Measurements from ENCODE around the gene HDLBP.

Gene HDLBP

GRCh38 chr2:241330616-241330981, 15.1 kb upstream of the HDLBP start:
- H3K4me3 ChIP-seq (ENCODE audit: low read length): no peak overlapping the region
- TF ChIP-seq CTCF (conservative IDR thresholded peaks at IDR 0.05; ENCODE audit: low read depth, low read length): no peak
- DNase-seq (ENCODE audit: low read depth): no peak

- no peak for TF ChIP-seq CTCF (conservative IDR thresholded peaks at IDR 0.05; ENCODE audit: low read depth, low read length)
- H3K4me3 ChIP-seq (ENCODE audit: low read length): no peak overlapping the region
- no peak for DNase-seq (ENCODE audit: low read depth)
Observed at GRCh38 chr2:241329669-241330615, 14.5 kb upstream of the HDLBP start.

- no peak for DNase-seq (ENCODE audit: low read depth)
- no peak overlapping the region for H3K4me3 ChIP-seq (ENCODE audit: low read length)
- TF ChIP-seq CTCF (conservative IDR thresholded peaks at IDR 0.05; ENCODE audit: low read depth, low read length): no peak
Observed at GRCh38 chr2:241325257-241325656, 9.8 kb upstream of the HDLBP start.

- no peak for TF ChIP-seq CTCF (conservative IDR thresholded peaks at IDR 0.05; ENCODE audit: low read depth, low read length)
- DNase-seq (ENCODE audit: low read depth): no peak
- no peak overlapping the region for H3K4me3 ChIP-seq (ENCODE audit: low read length)
Observed at GRCh38 chr2:241324775-241325174, 9.3 kb upstream of the HDLBP start.

- no peak for DNase-seq (ENCODE audit: low read depth)
- no peak for TF ChIP-seq CTCF (conservative IDR thresholded peaks at IDR 0.05; ENCODE audit: low read depth, low read length)
- no peak overlapping the region for H3K4me3 ChIP-seq (ENCODE audit: low read length)
Observed at GRCh38 chr2:241323778-241324177, 8.3 kb upstream of the HDLBP start.

- no peak for DNase-seq (ENCODE audit: low read depth)
- no peak overlapping the region for H3K4me3 ChIP-seq (ENCODE audit: low read length)
- TF ChIP-seq CTCF (conservative IDR thresholded peaks at IDR 0.05; ENCODE audit: low read depth, low read length): no peak
Observed at GRCh38 chr2:241321886-241322285, 6.4 kb upstream of the HDLBP start.

- no peak for DNase-seq (ENCODE audit: low read depth)
- TF ChIP-seq CTCF (conservative IDR thresholded peaks at IDR 0.05; ENCODE audit: low read depth, low read length): no peak
- H3K4me3 ChIP-seq (ENCODE audit: low read length): no peak overlapping the region
Observed at GRCh38 chr2:241321033-241321432, 5.6 kb upstream of the HDLBP start.

Measured in retinal pigment epithelial cell (primary cell).